NOMO-1 treated with DMSO at 0.1 percent for 48 hours (cell line): ENCODE measurements around the gene ERG28.

ENCODE experiments used
- DNase-seq: peaks from one replicate; lab custom pipeline; 2025; ENCODE audit not compliant: unreplicated experiment; lab: John Stamatoyannopoulos, UW

Gene ERG28

DNA sequence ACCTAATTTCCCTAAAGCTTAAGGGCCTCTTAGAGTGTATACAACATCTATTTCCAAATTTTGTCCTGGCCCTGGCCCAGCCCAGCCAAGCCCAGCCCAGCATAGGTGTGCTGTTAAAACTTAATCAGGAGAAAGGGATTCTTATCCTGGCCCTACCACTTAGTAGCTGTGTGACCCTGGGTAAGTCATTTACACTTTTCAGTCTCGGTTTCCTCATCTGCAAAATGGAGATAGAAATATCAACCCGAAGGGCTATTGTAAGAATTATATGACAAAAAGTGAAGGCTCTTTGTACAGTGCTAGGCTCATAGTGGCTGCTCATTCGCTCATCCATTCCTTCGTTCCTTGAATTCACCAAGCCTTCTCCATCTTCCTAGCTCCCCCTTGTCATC is 442 bp downstream of the ERG28 start:
- peak; percentile 23 for DNase-seq

DNA sequence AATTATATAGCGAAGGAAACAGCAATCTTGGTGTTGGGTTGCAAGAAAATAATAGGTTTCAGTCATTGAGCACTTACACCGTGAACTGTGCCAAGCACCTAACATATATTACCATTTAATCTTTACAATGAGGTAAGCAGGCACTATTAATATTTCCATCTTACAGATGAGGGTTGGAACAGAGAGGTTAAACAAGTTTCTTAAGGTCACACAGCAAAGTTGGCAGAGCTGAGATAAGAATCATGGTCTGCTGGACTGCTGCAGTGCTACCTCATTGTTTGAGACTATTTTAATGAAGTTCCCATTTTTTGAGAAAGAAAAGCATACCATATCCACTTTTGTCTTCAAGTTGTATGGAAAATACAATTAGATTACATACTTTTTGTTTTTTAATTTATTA is 1.7 kb downstream of the ERG28 start:
- no peak for DNase-seq

DNA sequence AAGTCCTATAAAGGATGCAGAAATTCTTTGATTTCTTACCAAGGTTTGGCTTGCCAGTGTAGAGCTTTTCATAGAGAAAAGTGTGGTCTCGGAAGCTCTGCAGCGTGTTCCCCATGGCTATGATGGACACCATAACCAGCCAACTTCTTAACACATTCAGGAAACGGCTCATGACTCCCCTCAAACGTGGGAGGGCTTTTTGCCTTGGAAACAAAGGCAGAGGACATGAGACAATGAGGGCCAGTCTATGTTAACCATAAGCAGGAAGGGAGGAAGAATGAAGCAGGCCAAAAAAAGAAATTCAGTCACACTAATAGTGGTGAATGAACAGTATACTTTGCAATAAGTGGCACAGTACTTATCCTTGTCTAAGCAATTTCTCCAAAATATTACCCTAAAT is 3.3 kb downstream of the ERG28 start:
- DNase-seq, result no peak

DNA sequence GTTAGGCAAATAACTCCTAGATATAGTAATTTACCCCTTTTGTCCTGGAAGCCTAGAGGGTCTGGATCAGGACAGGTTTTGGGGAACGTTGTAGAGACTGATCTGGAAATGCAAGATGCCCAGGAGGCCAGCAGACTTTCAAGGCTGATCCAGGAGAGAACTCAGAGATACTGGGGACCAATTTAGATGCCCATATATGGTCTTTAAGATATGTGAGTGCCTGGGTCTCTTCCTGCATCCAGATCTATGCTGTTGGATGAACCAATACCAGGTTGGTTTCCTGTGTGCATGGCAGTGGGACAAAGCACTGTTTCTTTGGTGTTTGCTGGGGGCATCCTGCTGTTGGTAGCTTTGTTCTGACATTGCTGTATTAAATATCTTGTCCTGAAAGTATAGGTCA is 5.4 kb downstream of the ERG28 start:
- no peak for DNase-seq

DNA sequence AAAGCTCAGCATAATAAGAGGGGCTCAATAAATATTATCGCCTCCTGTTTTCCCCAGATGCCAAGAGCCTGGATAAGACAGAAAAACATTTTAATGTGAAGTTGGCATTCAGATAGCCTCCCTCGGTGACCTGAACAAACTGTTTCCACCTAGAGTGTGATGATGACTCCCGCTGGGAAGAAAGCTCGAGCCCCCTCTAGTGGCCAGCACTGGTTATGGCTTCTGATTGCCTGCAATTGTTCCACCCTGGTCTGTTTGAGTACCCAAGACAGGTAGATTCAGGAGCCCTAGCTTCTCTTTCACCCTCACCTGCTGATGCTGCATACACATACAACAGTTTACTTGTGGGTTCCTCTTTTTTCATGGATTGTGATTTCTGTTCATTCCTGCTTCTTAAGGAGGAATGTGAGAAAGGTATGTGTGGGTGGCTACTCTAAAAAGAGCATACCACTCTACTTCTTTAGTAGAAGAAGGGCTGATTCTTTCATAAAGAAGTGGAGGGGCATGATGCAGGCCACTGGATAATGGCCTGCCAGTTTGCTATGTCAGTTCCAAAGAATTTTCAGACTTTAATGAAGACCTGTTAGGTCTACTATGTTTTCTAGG is 6.4 kb downstream of the ERG28 start:
- peak; percentile 60 for DNase-seq

- no peak for DNase-seq
Observed at GRCh38 chr14:75653563-75653962, 7.1 kb downstream of the ERG28 start.

GRCh38 chr14:75650253-75651058 is 10.2 kb downstream of the ERG28 start:
- DNase-seq, result no peak

- DNase-seq, result no peak
Observed at GRCh38 chr14:75649773-75650172, 10.9 kb downstream of the ERG28 start.

DNA sequence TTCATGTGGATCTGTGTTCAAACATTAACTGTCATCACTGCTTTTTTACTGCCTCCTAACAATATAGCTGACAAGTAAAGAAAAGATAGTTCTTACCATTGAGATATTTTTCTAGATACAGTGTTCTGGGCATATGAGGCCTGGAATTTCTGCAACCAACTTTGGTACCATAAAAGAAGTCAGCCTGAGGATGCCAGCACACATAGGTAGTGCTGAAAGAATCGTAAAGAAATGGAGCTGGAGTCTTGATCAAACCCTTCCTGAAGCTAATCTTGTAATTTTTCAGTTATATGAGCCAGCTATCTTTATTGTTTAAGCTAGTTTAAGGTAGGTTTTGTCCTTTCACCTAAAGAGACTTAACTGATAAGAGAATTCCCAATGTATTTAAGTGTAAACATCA is 11.3 kb downstream of the ERG28 start:
- DNase-seq, result no peak

GRCh38 chr14:75648066-75648838 is 12.4 kb downstream of the ERG28 start:
- no peak for DNase-seq

DNA sequence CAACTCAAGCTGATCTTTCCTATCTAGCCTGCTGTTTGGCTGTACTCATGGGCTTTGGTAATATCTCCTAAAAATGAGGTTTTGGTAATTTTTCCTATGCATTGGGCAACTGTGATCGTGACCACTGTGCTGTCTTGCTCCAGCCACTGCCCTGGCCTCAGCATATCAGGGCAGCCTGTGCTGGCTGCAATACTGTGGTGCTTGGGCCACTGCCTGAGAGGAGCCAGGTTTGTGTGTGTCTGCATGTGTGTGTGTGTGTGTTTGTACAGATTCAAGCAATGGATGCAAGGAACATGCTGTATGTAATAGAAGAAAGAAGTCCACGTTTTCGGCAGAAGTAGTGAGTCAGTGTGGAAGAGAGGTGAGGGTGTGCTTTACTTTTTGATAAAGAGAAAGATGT is 13.0 kb downstream of the ERG28 start:
- no peak for DNase-seq

- DNase-seq, result no peak
Observed at GRCh38 chr14:75646762-75647161, 13.9 kb downstream of the ERG28 start.

GRCh38 chr14:75645056-75645455 is 15.6 kb downstream of the ERG28 start:
- DNase-seq, result no peak

DNA sequence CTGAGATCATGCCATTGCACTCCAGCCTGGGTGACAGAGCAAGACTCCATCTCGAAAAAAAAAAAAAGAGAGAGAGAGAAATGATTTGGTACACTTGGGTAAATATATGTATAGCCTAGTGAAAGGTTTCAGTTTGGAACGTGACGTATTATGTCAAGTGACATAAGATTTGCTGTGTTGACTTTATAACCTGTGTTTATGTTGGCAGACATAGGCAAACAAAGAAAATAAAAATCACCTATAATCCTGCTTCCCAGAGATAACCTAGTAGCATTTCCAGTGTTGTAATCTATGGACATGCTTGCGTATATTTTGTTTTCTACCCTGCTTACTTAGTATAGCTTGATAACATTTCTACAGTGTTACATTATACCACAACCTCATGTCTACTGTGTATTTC is 16.7 kb downstream of the ERG28 start:
- DNase-seq, result no peak

DNA sequence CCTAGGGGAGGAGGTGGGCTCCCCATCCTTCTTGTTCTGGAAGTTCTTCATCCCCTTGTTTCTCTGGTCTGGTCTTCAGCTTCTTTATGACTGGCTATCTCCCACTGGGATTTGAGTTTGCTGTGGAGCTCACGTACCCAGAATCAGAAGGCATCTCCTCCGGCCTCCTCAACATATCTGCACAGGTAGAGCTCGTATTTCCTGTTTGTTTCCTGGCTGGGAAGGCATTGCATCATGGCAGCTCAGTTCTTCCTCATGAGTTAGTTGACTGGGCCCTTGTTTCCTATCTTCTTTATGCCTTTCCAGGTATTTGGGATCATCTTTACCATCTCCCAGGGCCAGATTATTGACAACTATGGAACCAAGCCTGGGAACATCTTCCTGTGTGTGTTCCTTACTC is 19.8 kb downstream of the ERG28 start:
- no peak for DNase-seq

GRCh38 chr14:75636100-75636692 is 24.5 kb downstream of the ERG28 start:
- no peak for DNase-seq

GRCh38 chr14:75634848-75635247 is 25.8 kb downstream of the ERG28 start:
- no peak for DNase-seq

DNA sequence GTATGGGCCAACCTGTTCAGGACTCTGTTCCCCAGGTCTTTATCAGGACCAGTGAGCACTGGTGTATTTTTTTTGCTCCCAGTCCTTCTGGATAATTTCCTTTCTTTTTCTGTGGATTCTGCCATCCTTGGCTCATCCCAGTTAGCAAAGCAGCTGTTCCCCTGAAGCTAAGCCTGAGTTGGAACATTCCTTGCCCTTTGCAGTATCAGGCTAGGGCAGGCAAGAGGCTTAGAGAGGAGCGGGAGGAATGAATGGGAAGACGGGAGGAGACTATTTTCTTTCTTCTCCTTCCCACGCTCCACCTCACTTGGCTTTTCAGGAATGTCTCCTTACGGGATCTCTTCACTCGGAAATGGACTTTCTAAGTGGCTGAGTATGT is 29.2 kb downstream of the ERG28 start:
- no peak for DNase-seq

- no peak for DNase-seq
Observed at GRCh38 chr14:75630695-75631452, 29.8 kb downstream of the ERG28 start.

- no peak for DNase-seq
Observed at GRCh38 chr14:75628816-75629215, 31.9 kb downstream of the ERG28 start.

DNA sequence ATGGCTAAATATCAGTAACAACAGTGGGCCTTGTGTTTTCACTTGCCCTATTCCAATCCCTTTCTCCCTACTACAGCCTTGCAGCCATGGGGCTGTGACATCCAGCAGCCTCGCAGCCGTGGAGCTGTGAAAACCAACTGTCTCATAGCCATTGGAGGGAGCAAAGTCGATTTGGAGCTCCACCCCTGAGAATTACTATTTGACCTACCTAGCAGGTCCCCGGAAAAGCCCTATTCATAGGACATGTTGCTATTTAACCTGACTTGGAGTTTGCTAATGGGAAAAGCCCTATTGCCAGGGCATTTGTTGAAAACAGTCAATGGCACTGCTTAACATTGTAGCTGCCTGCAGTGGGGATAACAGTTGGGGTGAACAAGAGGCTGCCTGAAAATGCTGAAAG is 33.3 kb downstream of the ERG28 start:
- DNase-seq, result no peak
